Stimulated activated CD4-positive, alpha-beta T cell treated with anti-CD3 and anti-CD28 coated beads, Interleukin-2, amount 100 ng/mL, for 4 hours (primary cell): ENCODE data around the gene CDK10.
"Not testable (repeated sequence)": the region's sequence is repeated elsewhere in the genome, so short reads cannot be mapped to it uniquely, and the experiment has no call there.

Source experiments
- DNase-seq: peaks from one replicate; pipeline ENCODE4 v3.0.0-alpha.2; 2020; ENCODE audit warnings: low read depth

CDK10 gene

GRCh38 chr16:89668790-89669158, 17.7 kb upstream of the CDK10 start:
- no peak for DNase-seq

- no peak for DNase-seq
These were observed 16.7 kb upstream of the CDK10 start for GRCh38 chr16:89669755-89670154.

- no peak for DNase-seq
These were observed 15.7 kb upstream of the CDK10 start for GRCh38 chr16:89670496-89671431.

GRCh38 chr16:89671565-89671964, 14.9 kb upstream of the CDK10 start:
- not testable (repeated sequence) for DNase-seq

- DNase-seq = no peak
These were observed 14.1 kb upstream of the CDK10 start for GRCh38 chr16:89672177-89672941.

GRCh38 chr16:89678258-89678657, 8.2 kb upstream of the CDK10 start:
- no peak for DNase-seq

- no peak for DNase-seq
These were observed 573 bp upstream of the CDK10 start for GRCh38 chr16:89685916-89686315.

GRCh38 chr16:89687092-89687940, 827 bp downstream of the CDK10 start:
- DNase-seq = no peak

- DNase-seq = no peak
These were observed 1.9 kb downstream of the CDK10 start for GRCh38 chr16:89688395-89688794.

- DNase-seq = no peak
These were observed 2.7 kb downstream of the CDK10 start for GRCh38 chr16:89689142-89689541.

GRCh38 chr16:89689621-89690020, 3.1 kb downstream of the CDK10 start:
- not testable (repeated sequence) for DNase-seq

- DNase-seq = no peak
These were observed 4.0 kb downstream of the CDK10 start for GRCh38 chr16:89690392-89690901.

GRCh38 chr16:89691231-89691985, 4.9 kb downstream of the CDK10 start:
- no peak for DNase-seq

- DNase-seq = no peak
These were observed 5.6 kb downstream of the CDK10 start for GRCh38 chr16:89691986-89692569.

- DNase-seq = no peak
These were observed 6.8 kb downstream of the CDK10 start for GRCh38 chr16:89693289-89693731.

GRCh38 chr16:89693931-89694783, 7.7 kb downstream of the CDK10 start:
- DNase-seq = no peak

- DNase-seq = not testable (repeated sequence)
These were observed 8.2 kb downstream of the CDK10 start for GRCh38 chr16:89694784-89695085.

- no peak for DNase-seq
These were observed 8.8 kb downstream of the CDK10 start for GRCh38 chr16:89695086-89695874.
